ENCODE measurements around the gene PARP2.

PARP2 gene

GRCh38 chr14:20343092-20343861 is at the start of gene PARP2:
Gene PARP2, plus strand, starts transcription at chr14:20343635. Its CDS starts 7 bp downstream, at chr14:20343642.
- peak within 1 kb of the TSS; percentile 82 for H3K4me3 Mint-ChIP-seq
- intact Hi-C loops (cut with micrococcal nuclease): loop anchor here (2.0 to 10.0 kb wide), 4 partner anchors 72 to 342 kb away; partner anchors contain the start of genes APEX1, OSGEP, RNASE4 and TEP1
- no peaks in the 10 kb centered on the region for H3K9me3 Mint-ChIP-seq
- H3K36me3 Mint-ChIP-seq (ENCODE audit: low read depth): peaks cover 30% of the 10 kb centered on the region
- peak within 1 kb of the TSS; percentile 92 for H3K27ac Mint-ChIP-seq
- peaks cover 7% of the 10 kb centered on the region for H3K4me1 Mint-ChIP-seq (ENCODE audit: low read depth)
- no peaks in the 10 kb centered on the region for H3K27me3 Mint-ChIP-seq

GRCh38 chr14:20294636-20295035 is 48.8 kb upstream of the PARP2 start:
- H3K9me3 Mint-ChIP-seq: no peaks in the 10 kb centered on the region
- no peak overlapping the region for H3K27ac Mint-ChIP-seq
- no peaks in the 10 kb centered on the region for H3K27me3 Mint-ChIP-seq
- intact Hi-C loops (cut with micrococcal nuclease): no loop called here
- H3K4me1 Mint-ChIP-seq (ENCODE audit: low read depth): peaks cover 26% of the 10 kb centered on the region
- H3K4me3 Mint-ChIP-seq: no peak overlapping the region
- H3K36me3 Mint-ChIP-seq (ENCODE audit: low read depth): peaks cover 89% of the 10 kb centered on the region

DNA sequence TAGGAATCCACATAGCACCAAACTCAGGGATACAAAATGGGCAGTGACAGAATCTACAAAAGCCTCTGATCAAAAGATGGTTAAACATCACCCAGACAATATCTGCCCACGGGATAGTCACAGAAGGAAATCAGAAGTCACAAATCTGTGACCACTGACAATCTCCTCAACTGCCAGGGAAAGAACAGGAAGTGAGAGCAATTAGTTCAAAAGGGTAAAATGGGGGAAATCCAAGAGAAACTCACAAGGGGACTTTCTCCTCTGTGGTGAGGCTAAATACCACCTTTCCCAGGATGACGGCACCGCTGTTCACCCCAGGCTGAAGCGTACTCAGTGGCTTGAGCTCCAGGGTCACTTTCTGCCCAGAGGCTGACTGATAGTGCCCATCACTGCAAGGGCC is 48.4 kb upstream of the PARP2 start:
- Mint-ChIP-seq H3K36me3 (ENCODE audit: low read depth) (peaks cover 89% of the 10 kb centered on the region), H3K9me3 (no peaks in the 10 kb centered on the region), H3K4me3 (no peak overlapping the region), H3K4me1 (ENCODE audit: low read depth) (peaks cover 26% of the 10 kb centered on the region), H3K27ac (no peak overlapping the region), H3K27me3 (no peaks in the 10 kb centered on the region)
- intact Hi-C loops (cut with micrococcal nuclease): no loop called here

DNA sequence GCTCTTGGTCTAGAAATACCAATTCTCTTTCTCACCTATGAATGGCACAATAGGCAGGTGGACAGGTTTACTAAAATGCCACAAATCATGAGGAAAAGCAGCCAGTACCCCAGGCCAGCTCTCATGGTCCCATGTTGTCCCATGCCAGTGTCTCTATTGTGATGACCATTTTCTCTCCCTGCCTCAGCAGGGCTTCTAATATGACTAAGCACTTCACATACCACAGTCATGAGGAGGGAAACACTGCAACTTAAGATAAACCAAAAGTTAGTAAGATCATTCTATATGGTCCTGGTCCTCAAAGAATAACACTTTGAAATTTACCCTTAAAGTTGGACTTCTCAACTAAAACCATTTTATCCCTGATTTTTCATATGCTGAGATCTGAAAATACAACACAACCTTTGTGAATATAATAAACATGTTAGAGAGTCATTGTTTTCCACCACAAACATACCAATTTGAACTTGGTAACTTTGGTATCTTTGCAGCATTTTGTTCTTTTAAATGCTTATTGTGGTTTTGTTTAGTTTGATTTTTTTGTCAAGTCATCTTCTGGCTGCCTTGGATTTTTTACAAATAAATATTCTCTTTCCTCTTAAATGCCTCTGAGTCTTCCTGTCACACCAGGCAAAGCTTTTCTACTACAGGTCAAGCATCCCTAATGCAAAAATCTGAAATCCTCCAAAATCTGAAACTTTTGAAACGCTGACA is 41.2 kb upstream of the PARP2 start:
- Mint-ChIP-seq H3K4me1 (ENCODE audit: low read depth) (peaks cover 27% of the 10 kb centered on the region), H3K9me3 (no peaks in the 10 kb centered on the region), H3K27ac (no peak overlapping the region), H3K27me3 (no peaks in the 10 kb centered on the region), H3K4me3 (no peak overlapping the region), H3K36me3 (ENCODE audit: low read depth) (peaks cover 61% of the 10 kb centered on the region)
- intact Hi-C loops (cut with micrococcal nuclease): no loop called here

DNA sequence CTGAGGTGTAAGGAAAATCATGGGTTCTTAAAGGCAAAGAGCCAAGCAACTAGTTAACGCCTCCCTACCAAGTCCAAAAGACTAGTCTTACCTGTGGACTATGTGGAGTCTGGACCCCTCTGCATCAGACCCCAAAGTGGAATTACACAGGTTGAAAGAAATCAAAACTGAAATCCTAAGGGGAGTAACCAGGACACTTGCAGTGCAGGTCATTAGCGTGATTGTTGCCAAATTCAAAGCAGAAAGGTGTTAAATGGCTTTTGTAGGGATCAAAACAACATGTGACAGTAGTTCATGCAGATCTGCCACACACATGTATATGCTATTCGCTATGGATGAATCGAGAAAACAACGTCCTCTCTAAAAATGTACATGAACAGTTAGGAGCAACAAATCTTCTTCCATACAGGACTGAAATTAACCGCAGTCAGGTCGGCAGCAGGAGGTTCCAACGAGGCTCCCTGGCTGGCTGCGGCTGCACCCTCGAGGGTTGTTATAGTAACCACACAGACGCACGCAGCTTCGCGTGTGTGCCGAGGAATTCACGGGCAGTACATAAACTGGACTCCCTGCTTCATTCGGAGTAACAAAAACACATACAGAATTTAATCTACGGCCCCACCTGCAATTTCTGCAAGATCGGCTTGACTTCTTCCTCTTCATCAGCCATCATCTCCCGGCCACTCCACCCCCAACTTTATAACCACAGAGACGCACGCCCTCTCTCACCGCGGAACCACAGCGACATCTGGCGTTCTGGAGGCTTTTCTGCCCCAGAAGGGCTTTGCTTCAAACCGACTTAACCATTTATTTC is 38.0 kb upstream of the PARP2 start, which contains the start of gene TTC5:
Gene TTC5, minus strand, starts transcription at position 687 of the 814 bp plus-strand sequence. Its CDS starts 14 bp downstream, at position 673.
- H3K4me1 Mint-ChIP-seq (ENCODE audit: low read depth): peaks cover 27% of the 10 kb centered on the region
- H3K9me3 Mint-ChIP-seq: no peaks in the 10 kb centered on the region
- H3K36me3 Mint-ChIP-seq (ENCODE audit: low read depth): peaks cover 28% of the 10 kb centered on the region
- H3K4me3 Mint-ChIP-seq: peak within 1 kb of the TSS; percentile 91
- H3K27me3 Mint-ChIP-seq: no peaks in the 10 kb centered on the region
- H3K27ac Mint-ChIP-seq: peak within 1 kb of the TSS; percentile 83
- intact Hi-C loops (cut with micrococcal nuclease): no loop called here

DNA sequence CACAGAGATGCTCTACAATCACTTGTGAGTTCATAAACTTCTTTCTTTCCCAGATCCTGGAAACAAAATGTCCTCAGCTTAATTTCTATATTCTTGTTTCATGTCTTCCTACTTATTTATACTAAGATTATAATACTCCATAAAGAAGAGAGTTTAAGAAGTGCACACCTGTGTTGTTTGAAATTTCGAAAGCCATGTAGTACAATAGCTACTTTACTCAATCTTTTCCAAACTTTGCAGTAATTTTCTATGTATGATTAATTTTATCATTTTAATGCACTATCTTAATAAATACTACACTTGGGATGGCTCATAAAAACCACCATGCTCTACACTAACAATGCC is 37.4 kb upstream of the PARP2 start:
- Mint-ChIP-seq H3K27me3 (no peaks in the 10 kb centered on the region), H3K27ac (peak overlapping the region; percentile 83), H3K4me3 (peak overlapping the region; percentile 91), H3K36me3 (ENCODE audit: low read depth) (peaks cover 22% of the 10 kb centered on the region), H3K4me1 (ENCODE audit: low read depth) (peaks cover 27% of the 10 kb centered on the region), H3K9me3 (no peaks in the 10 kb centered on the region)
- intact Hi-C loops (cut with micrococcal nuclease): no loop called here

DNA sequence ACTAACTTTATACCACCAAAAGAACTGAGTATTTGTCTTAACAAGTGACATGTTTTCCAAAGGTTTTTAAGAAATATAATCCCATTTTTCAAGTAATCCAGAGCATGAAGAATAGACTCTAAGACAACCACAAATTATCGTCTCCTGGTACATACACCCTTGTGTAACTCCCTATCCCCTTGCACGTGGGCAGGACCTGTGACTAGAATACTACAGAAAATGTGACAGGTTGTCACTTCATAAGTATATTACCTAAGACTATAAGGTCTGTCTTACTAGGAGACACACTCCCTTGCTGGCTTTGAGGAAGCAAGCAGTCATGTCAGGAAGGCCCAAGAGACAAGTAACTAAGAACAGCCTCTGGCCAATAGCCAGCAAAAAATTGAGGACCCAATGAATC is 29.4 kb upstream of the PARP2 start:
- Mint-ChIP-seq H3K4me3 (no peak overlapping the region), H3K4me1 (ENCODE audit: low read depth) (no peaks in the 10 kb centered on the region), H3K9me3 (no peaks in the 10 kb centered on the region), H3K27ac (no peak overlapping the region), H3K27me3 (no peaks in the 10 kb centered on the region), H3K36me3 (ENCODE audit: low read depth) (peaks cover 74% of the 10 kb centered on the region)
- intact Hi-C loops (cut with micrococcal nuclease): no loop called here

GRCh38 chr14:20317720-20318119 is 25.7 kb upstream of the PARP2 start:
- Mint-ChIP-seq H3K4me3 (no peak overlapping the region), H3K27me3 (no peaks in the 10 kb centered on the region), H3K9me3 (no peaks in the 10 kb centered on the region), H3K36me3 (ENCODE audit: low read depth) (peaks cover 83% of the 10 kb centered on the region), H3K4me1 (ENCODE audit: low read depth) (no peaks in the 10 kb centered on the region), H3K27ac (no peak overlapping the region)
- intact Hi-C loops (cut with micrococcal nuclease): no loop called here

DNA sequence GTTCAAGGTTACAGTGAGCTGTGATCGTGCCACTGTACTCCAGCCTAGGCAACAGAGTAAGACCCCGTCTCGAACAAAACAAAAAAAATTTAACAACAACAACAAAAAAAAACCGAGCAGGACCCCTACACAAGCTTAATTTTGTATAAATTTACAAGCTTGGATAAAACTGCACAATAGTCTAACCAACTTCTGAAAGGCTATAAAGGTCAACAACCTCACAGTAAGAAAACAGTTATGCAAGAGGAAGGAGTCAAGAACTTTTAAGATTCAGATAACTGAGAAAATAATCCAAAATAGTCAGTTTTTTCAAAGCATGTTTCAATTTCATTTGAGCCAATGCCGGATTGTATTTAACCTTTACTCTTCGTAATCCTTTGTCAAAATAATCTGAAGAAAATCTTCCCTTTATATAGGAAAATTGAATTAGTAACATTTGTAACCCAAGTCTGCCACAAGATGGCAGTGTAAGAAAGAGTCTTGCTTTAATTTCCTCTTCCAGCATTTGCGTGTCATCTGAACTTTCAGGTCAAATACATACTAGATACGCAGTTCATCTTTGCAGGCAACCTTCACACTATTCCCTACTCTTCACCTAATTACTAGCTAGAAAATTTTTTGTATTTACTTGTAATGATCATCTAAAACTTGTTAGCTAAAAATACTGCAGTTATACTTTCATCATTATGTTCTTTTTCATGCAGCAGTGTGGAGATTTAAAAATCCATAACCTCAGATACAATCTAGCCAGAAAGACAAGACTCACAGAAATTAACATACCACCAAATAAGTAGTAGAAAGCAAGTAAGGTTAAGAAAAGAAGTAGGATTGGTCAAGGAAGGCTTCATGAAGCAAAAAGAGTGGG is 16.2 kb upstream of the PARP2 start:
- Mint-ChIP-seq H3K27me3 (no peaks in the 10 kb centered on the region), H3K4me3 (no peak overlapping the region), H3K4me1 (ENCODE audit: low read depth) (peaks cover 15% of the 10 kb centered on the region), H3K9me3 (no peaks in the 10 kb centered on the region), H3K36me3 (ENCODE audit: low read depth) (peaks cover 26% of the 10 kb centered on the region), H3K27ac (no peak overlapping the region)
- intact Hi-C loops (cut with micrococcal nuclease): loop anchor here (1.0 to 5.0 kb wide), 2 partner anchors 282 to 355 kb away; partner anchors contain the start of gene RNASE4

- intact Hi-C loops (cut with micrococcal nuclease): loop anchor here (5.0 kb wide), 1 partner anchor 354 kb away; the partner anchor contains the start of gene RNASE4
- peaks cover 25% of the 10 kb centered on the region for H3K4me1 Mint-ChIP-seq (ENCODE audit: low read depth)
- no peak overlapping the region for H3K27ac Mint-ChIP-seq
- peaks cover 21% of the 10 kb centered on the region for H3K36me3 Mint-ChIP-seq (ENCODE audit: low read depth)
- no peak overlapping the region for H3K4me3 Mint-ChIP-seq
- H3K9me3 Mint-ChIP-seq: no peaks in the 10 kb centered on the region
- no peaks in the 10 kb centered on the region for H3K27me3 Mint-ChIP-seq
Observed at GRCh38 chr14:20328705-20329104, 14.7 kb upstream of the PARP2 start.

- Mint-ChIP-seq H3K9me3 (no peaks in the 10 kb centered on the region), H3K27me3 (no peaks in the 10 kb centered on the region), H3K4me1 (ENCODE audit: low read depth) (peaks cover 25% of the 10 kb centered on the region), H3K36me3 (ENCODE audit: low read depth) (peaks cover 19% of the 10 kb centered on the region), H3K27ac (no peak overlapping the region), H3K4me3 (no peak overlapping the region)
- intact Hi-C loops (cut with micrococcal nuclease): loop anchor here (5.0 kb wide), 1 partner anchor 353 kb away; the partner anchor contains the start of gene RNASE4
Observed at GRCh38 chr14:20329355-20329754, 14.1 kb upstream of the PARP2 start.

DNA sequence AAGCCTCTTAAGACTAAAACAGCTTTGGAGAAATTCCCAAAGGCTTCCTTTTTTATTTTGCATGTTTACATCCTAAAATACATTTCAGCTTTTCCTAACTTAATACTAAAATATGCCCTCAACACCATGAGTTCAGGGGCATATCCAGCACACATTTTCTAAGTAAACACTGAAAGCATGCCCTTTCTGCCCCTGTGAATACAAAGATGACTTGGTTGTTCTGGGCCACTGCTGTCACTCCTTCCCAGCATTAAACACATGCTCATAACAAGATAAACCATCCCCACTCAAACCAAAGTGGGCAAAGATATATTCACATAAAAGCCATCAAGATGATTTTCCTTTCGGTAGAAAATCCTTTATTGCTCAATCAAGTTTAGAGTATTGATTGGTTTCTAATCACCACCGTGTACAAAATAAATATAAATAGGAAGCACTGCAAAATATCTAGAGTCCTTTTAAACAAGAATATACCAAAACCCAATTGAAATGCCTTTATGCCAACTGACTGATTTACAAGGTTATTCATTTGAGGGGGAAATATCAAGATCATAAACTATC is 12.3 kb upstream of the PARP2 start:
- H3K9me3 Mint-ChIP-seq: no peaks in the 10 kb centered on the region
- H3K36me3 Mint-ChIP-seq (ENCODE audit: low read depth): peaks cover 7% of the 10 kb centered on the region
- H3K4me3 Mint-ChIP-seq: no peak overlapping the region
- peaks cover 25% of the 10 kb centered on the region for H3K4me1 Mint-ChIP-seq (ENCODE audit: low read depth)
- peak overlapping the region; percentile 10 for H3K27ac Mint-ChIP-seq
- no peaks in the 10 kb centered on the region for H3K27me3 Mint-ChIP-seq
- intact Hi-C loops (cut with micrococcal nuclease): no loop called here

DNA sequence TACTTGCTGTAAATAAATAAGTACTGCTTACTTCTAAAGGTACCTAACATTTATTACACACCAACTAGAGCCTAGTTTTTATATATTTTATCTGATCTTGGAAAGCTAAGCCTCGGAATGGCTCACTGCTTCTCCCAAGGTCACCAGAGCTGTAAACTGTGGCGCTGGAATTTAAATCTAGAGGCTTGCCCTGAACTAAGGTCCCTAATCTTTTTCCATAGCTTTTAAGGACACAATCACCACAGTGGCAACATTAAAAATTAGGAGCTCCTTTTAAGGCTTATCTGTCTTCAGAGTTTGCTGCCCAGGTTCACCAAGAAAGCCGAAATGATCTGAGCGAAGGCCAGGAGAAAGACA is 11.0 kb upstream of the PARP2 start:
- intact Hi-C loops (cut with micrococcal nuclease): no loop called here
- Mint-ChIP-seq H3K27me3 (no peaks in the 10 kb centered on the region), H3K9me3 (no peaks in the 10 kb centered on the region), H3K4me3 (peak overlapping the region; percentile 90), H3K27ac (peak overlapping the region; percentile 83), H3K36me3 (ENCODE audit: low read depth) (peaks cover 7% of the 10 kb centered on the region), H3K4me1 (ENCODE audit: low read depth) (peaks cover 23% of the 10 kb centered on the region)
